A172 (cell line): Measurements from ENCODE around the gene RIC8B. TPM values are rescaled to one million over a fixed set of nuclear protein-coding genes. Genes with fewer than 3 reads are reported as not detected.
A peak's percentile ranks its signal among the peaks of the same experiment; 100 is the strongest.

ENCODE experiments used
- DNase-seq: peaks from one replicate; pipeline ENCODE4 v3.0.0-alpha.2; 2015; ENCODE audit warnings: low spot score
- total RNA-seq: library from RNA; depleted of rRNA; stranded (reverse); fragments of >200 nt; shearing (Covaris generic); gene quantifications from 2 replicates; pipeline ENCODE4 v1.2.3, GENCODE V29; 2014

Gene RIC8B
- total RNA-seq, 1 experiment from 2014 or later = 20.7 TPM

GRCh38 chr12:106868982-106869700 is 94.7 kb downstream of the RIC8B start:
- no peak for DNase-seq

- no peak for DNase-seq
Observed at GRCh38 chr12:106870116-106870515, 95.6 kb downstream of the RIC8B start.

- peak; percentile 2 for DNase-seq
Observed at GRCh38 chr12:106871477-106871876, 97.0 kb downstream of the RIC8B start.

- DNase-seq = no peak
Observed at GRCh38 chr12:106873983-106874382, 99.5 kb downstream of the RIC8B start.

GRCh38 chr12:106878804-106879203 is 104.3 kb downstream of the RIC8B start:
- no peak for DNase-seq

GRCh38 chr12:106879612-106880011 is 105.1 kb downstream of the RIC8B start:
- no peak for DNase-seq

- DNase-seq = peak; percentile 6
Observed at GRCh38 chr12:106883426-106883825, 108.9 kb downstream of the RIC8B start.

- DNase-seq = no peak
Observed at GRCh38 chr12:106885026-106885425, 110.5 kb downstream of the RIC8B start.

GRCh38 chr12:106885541-106886249 is 111.2 kb downstream of the RIC8B start:
- DNase-seq = no peak

GRCh38 chr12:106886932-106887331 is 112.5 kb downstream of the RIC8B start:
- DNase-seq = no peak

- DNase-seq = no peak
Observed at GRCh38 chr12:106888348-106888970, 114.0 kb downstream of the RIC8B start.

- no peak for DNase-seq
Observed at GRCh38 chr12:106889326-106889725, 114.8 kb downstream of the RIC8B start.

GRCh38 chr12:106889950-106890626 is 115.6 kb downstream of the RIC8B start:
- DNase-seq = no peak

- no peak for DNase-seq
Observed at GRCh38 chr12:106892075-106892474, 117.6 kb downstream of the RIC8B start.

- peak; percentile 56 for DNase-seq
Observed at GRCh38 chr12:106893451-106893850, 119.0 kb downstream of the RIC8B start.

GRCh38 chr12:106894774-106895173 is 120.3 kb downstream of the RIC8B start:
- no peak for DNase-seq

- DNase-seq = no peak
Observed at GRCh38 chr12:106896603-106897002, 122.1 kb downstream of the RIC8B start.

- no peak for DNase-seq
Observed at GRCh38 chr12:106897082-106897481, 122.6 kb downstream of the RIC8B start.

GRCh38 chr12:106897981-106898901 is 123.8 kb downstream of the RIC8B start:
- no peak for DNase-seq

GRCh38 chr12:106900554-106900953 is 126.1 kb downstream of the RIC8B start:
- no peak for DNase-seq

- DNase-seq = no peak
Observed at GRCh38 chr12:106901276-106901675, 126.8 kb downstream of the RIC8B start.
